Activated CD8-positive, alpha-beta T cell treated with anti-CD3 and anti-CD28 coated beads, Interleukin-2, amount 10 ng/mL, durations not matched to agents 7 days and 5 days (primary cell): ENCODE data around the gene OTOG. TPM values are rescaled to one million over a fixed set of nuclear protein-coding genes. Genes with fewer than 3 reads are reported as not detected.

Source experiments
- ATAC-seq: fragments of 150-1000 bp; cut with Tn5 transposase; one replicate; pipeline ENCODE4 v1.10.0; 2021; ENCODE audit warnings: moderate library complexity
- CTCF ChIA-PET: fragments of 350-600 bp; sonication (Branson Sonifier 250); formaldehyde crosslinking; loops from one replicate; lab custom pipeline; 2021; ENCODE audit warnings: antibody characterized with exemption; lab: Charles Lee
- POLR2A ChIA-PET: fragments of 350-600 bp; sonication (Branson Sonifier 250); formaldehyde crosslinking; loops from one replicate; lab custom pipeline; 2021; ENCODE audit warnings: antibody characterized with exemption; lab: Charles Lee
- DNase-seq: peaks from one replicate; pipeline ENCODE4 v3.0.0-alpha.2; 2020
- H3K27ac Mint-ChIP-seq: one replicate; pipeline ENCODE4 v1.8.0; 2021; ENCODE audit warnings: mild to moderate bottlenecking, mixed read lengths
- H3K27me3 Mint-ChIP-seq: one replicate; pipeline ENCODE4 v1.8.0; 2021; ENCODE audit warnings: low read depth, mixed read lengths
- H3K36me3 Mint-ChIP-seq: one replicate; pipeline ENCODE4 v1.8.0; 2021; ENCODE audit warnings: low read depth, mixed read lengths
- H3K4me1 Mint-ChIP-seq: one replicate; pipeline ENCODE4 v1.8.0; 2021; ENCODE audit warnings: low read depth, mixed read lengths
- H3K4me3 Mint-ChIP-seq: one replicate; pipeline ENCODE4 v1.8.0; 2021; ENCODE audit warnings: mild to moderate bottlenecking, mixed read lengths
- H3K9me3 Mint-ChIP-seq: one replicate; pipeline ENCODE4 v1.8.0; 2022; ENCODE audit warnings: mixed read lengths; ENCODE audit not compliant: insufficient read depth
- total RNA-seq, 2 experiments: library from RNA; stranded (reverse); gene quantifications; one replicate each; pipeline ENCODE4 v1.2.3, GENCODE V29; 2021

OTOG gene
- total RNA-seq, 2 experiments from 2014 or later: not detected

DNA sequence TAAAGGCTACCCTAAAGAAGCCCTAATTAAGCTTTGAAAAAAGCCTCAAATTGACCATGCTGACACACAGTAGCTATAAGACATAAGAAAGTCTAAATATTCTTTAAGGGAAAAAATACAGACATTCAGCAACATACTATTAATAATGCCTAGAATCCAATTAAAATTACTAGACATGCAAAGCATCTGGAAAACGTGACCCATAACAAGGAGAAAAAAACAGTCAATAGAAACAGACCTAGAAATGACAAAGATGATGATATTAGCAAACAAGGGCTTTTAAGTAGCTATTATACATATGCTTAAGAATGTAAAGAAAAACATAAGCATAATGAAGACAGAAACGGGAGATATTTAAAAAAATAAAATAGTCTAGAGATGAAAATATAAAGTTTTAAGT lies 108.6 kb downstream of the OTOG start:
- no peak for ATAC-seq
- POLR2A ChIA-PET: interaction anchor here (0.6 kb wide), 1 partner anchor 942 kb away, joined by 3 read pairs; no protein-coding TSS in a partner anchor
- Mint-ChIP-seq H3K4me1 (no peaks in the 10 kb centered on the region), H3K27me3 (peaks cover 30% of the 10 kb centered on the region), H3K27ac (no peak overlapping the region), H3K36me3 (no peaks in the 10 kb centered on the region), H3K9me3 (peaks cover 11% of the 10 kb centered on the region), H3K4me3 (no peak overlapping the region)
- CTCF ChIA-PET: no interaction called here
- DNase-seq: no peak

DNA sequence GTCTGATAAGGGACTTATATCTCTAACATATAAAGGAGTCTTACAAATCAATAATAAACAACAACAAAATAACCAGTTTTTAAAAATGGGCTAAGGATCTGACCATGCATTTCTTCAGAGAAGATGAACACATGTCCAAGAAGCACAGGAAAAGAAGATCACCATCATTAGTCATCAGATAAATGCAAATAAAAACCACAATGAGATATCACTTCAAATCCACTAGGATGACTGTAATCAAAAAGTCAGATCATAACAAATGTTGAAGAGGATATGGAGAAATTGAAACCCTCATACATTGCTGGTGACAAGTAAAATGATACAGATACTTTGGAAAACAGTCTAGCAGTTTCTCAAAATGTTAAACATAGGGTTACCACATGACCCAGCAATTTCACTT lies 111.2 kb downstream of the OTOG start:
- CTCF ChIA-PET: no interaction called here
- H3K4me3 Mint-ChIP-seq: no peak overlapping the region
- no peaks in the 10 kb centered on the region for H3K36me3 Mint-ChIP-seq
- peaks cover 31% of the 10 kb centered on the region for H3K27me3 Mint-ChIP-seq
- no peaks in the 10 kb centered on the region for H3K4me1 Mint-ChIP-seq
- no peak for ATAC-seq
- DNase-seq: no peak
- H3K9me3 Mint-ChIP-seq: peaks cover 11% of the 10 kb centered on the region
- POLR2A ChIA-PET: no interaction called here
- H3K27ac Mint-ChIP-seq: no peak overlapping the region

DNA sequence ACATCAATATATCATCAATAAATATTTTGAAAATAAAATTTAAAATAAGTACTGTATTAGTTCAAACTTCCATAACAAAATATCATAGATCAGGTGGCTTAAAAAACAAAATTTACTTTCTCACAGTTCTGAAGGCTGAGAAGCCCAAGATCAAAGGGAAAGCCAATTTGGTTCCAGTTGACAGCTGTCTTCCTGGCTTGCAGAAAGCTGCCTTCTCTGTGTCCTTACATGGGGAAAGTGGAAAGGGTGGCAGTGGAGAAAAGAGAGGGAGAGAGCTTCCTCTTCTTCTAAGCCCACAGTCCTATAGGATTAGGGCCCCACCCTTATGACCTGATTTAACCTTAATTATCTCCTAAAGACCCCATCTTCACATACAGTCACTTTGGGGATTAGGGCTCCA lies 121.1 kb downstream of the OTOG start:
- Mint-ChIP-seq H3K4me1 (no peaks in the 10 kb centered on the region), H3K27ac (no peak overlapping the region), H3K9me3 (no peaks in the 10 kb centered on the region), H3K4me3 (no peak overlapping the region), H3K27me3 (peaks cover 27% of the 10 kb centered on the region), H3K36me3 (no peaks in the 10 kb centered on the region)
- no peak for ATAC-seq
- CTCF ChIA-PET: interaction anchor here (1.2 kb wide), 1 partner anchor 69 kb away, joined by 4 read pairs; no protein-coding TSS in a partner anchor
- POLR2A ChIA-PET: no interaction called here
- no peak for DNase-seq

DNA sequence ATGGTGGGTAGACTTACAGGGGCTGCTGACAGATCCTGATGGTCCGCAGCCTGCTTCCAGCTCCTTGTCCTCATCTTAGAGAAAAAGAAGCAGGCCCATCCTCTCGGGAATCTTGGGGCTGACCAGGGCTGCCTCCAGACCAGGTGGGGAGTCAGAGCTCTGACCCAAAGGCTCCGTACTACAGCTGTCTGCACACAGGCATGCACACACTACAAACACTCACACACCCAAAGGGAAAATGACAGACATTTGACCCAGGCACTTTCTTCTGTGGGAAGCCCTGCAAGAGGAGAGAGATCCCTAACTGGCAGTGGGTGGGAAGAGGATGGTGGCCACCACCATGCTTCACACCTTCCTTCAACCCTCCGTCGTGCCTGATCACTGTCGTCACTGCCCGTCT lies 125.4 kb downstream of the OTOG start:
- Mint-ChIP-seq H3K9me3 (peaks cover 4% of the 10 kb centered on the region), H3K27ac (no peak overlapping the region), H3K36me3 (no peaks in the 10 kb centered on the region), H3K4me1 (no peaks in the 10 kb centered on the region), H3K27me3 (peaks cover 22% of the 10 kb centered on the region), H3K4me3 (no peak overlapping the region)
- ChIA-PET CTCF (no interaction called here), POLR2A (no interaction called here)
- DNase-seq (no peak), ATAC-seq (no peak)

DNA sequence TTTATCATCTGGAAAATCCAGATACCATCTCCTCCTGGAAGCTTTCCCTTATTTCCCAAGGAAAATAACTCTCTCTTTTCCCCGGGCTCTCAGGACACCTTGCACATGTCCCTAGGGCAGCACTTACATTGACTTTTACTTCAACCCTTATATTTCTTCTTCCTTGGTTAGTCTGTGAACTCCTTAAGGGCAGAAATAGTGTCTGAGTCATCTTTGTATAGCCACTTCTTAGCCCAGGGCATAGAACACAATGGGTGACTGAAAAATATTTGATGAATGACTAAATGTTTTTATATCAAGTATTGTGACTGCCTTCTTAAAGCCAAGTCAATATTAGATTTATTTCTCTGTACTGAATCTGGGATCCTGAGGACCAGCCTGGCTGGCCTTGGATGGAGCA lies 126.9 kb downstream of the OTOG start:
- CTCF ChIA-PET: no interaction called here
- H3K36me3 Mint-ChIP-seq: no peaks in the 10 kb centered on the region
- peaks cover 15% of the 10 kb centered on the region for H3K27me3 Mint-ChIP-seq
- peaks cover 4% of the 10 kb centered on the region for H3K9me3 Mint-ChIP-seq
- DNase-seq: no peak
- no peak overlapping the region for H3K4me3 Mint-ChIP-seq
- H3K27ac Mint-ChIP-seq: no peak overlapping the region
- no peak for ATAC-seq
- no peaks in the 10 kb centered on the region for H3K4me1 Mint-ChIP-seq
- POLR2A ChIA-PET: no interaction called here

DNA sequence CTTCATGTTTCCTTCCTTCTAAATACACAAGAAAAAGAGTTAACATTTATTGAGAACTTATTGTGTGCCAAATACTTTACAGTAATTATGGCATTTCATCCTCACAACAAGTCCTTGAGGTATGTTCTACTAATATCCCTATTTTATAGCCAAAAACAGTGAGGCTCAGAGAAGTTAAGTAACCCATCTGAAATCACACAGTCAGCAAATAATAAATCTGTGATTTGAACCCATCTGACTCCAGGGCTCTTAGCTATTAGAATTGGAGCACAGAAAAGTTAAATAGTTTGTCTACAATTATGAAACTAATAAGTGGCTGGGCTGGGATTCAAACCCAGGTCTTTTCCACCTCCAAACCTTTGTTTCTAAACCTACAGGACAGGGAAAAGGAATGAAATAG lies 135.8 kb downstream of the OTOG start:
- no peaks in the 10 kb centered on the region for H3K4me1 Mint-ChIP-seq
- H3K27me3 Mint-ChIP-seq: peaks cover 9% of the 10 kb centered on the region
- H3K4me3 Mint-ChIP-seq: no peak overlapping the region
- ATAC-seq (no peak), DNase-seq (no peak)
- H3K27ac Mint-ChIP-seq: no peak overlapping the region
- CTCF ChIA-PET: no interaction called here
- no peaks in the 10 kb centered on the region for H3K36me3 Mint-ChIP-seq
- no peaks in the 10 kb centered on the region for H3K9me3 Mint-ChIP-seq
- POLR2A ChIA-PET: interaction anchor here (0.6 kb wide), 1 partner anchor 78 kb away, joined by 3 read pairs; no protein-coding TSS in a partner anchor

DNA sequence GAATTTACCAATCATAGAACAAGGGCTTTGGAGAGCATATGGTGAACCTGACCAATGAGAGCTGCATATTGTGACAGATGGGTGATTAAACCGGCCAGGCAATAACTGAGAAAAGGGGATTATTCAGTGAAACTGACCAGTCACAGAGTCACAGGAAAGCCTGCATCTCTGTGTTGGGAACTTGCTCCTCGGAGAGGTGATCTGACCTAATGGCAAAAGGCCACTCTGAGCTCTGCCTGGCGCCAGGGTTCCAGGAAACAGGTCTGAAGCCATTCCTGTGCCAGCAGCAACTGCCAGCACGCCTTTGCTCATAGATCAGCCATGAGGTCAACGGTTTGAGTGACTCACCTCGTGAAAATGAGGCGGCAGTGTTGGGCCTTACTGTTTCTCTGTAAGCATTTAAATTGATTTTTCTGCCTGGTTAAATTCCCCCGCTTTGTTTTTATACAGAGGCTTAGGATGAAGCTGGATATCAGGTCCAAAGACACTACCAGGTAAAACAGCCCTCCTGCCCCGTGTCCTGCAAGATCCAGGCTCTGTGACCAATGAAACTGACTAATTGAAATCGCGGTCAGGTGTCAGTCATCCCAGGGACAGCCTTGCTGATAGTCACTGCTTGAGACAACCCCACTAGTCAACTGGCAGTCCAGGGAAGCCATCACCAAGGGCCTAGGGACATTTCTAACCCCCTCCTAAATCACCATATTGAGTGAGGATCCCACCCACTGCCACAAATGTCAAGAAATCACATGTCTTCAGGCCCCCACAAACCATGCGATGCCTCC lies 136.5 kb downstream of the OTOG start:
- Mint-ChIP-seq H3K9me3 (no peaks in the 10 kb centered on the region), H3K27me3 (peaks cover 9% of the 10 kb centered on the region), H3K36me3 (no peaks in the 10 kb centered on the region), H3K27ac (no peak overlapping the region), H3K4me3 (no peak overlapping the region), H3K4me1 (no peaks in the 10 kb centered on the region)
- CTCF ChIA-PET: no interaction called here
- DNase-seq (no peak), ATAC-seq (no peak)
- POLR2A ChIA-PET: no interaction called here

DNA sequence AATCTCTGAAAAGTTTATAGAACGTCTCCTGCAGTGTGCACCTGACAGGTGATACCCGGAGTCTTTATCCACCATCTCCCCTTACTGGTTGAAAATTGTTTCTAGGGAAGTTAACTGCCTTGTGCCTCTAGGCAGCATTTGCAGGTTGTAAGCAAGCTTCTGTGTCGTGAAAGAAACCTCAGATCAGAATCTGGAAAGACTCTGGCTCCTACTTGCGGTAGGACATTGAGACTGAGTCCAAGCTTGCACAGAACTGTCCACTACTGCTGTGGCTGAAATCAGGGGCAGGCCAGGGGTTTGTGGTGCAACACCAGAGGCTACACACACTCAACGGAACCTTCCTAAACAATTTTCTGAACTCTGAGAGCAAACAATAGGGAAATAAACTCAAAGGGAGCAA lies 137.5 kb downstream of the OTOG start:
- ChIA-PET CTCF (no interaction called here), POLR2A (no interaction called here)
- Mint-ChIP-seq H3K9me3 (no peaks in the 10 kb centered on the region), H3K4me1 (no peaks in the 10 kb centered on the region), H3K27me3 (peaks cover 9% of the 10 kb centered on the region), H3K36me3 (no peaks in the 10 kb centered on the region), H3K4me3 (no peak overlapping the region), H3K27ac (no peak overlapping the region)
- DNase-seq (no peak), ATAC-seq (no peak)

DNA sequence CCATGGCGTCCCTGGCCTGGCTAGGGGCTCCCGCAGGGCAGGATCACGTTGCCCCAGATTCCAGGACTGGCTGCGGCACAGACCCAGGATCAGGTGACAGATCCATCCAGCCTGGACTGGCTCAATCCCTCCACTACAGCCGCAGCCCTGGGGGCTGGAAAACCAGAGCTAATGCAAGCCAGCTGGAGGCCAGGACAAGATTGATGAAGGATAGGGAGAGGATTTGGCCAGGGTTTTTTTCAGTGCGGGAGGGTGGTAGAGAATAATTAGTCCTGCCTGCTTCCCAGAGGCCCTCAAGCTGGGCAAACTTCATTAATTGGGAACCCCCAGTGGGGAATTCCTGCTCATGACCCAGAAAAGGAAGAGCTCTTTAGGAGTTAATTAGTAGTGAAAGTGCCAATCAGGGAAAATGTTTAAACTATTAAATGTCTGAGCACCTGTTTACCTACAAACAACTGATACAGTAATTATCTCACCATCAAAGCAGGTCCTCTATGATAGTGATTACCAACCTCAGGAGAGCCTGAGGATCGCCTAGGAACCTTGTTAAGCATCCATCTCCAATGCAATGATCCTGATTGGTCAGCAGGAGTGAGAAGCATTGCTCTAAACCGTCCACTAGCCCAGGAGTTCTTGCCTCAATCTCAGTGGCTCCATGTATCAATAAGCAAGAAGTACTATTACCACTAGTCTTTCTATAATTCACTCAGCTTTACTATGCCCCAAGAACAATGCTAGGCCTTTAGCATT lies 139.3 kb downstream of the OTOG start:
- no peak overlapping the region for H3K4me3 Mint-ChIP-seq
- peaks cover 11% of the 10 kb centered on the region for H3K27me3 Mint-ChIP-seq
- H3K4me1 Mint-ChIP-seq: no peaks in the 10 kb centered on the region
- ChIA-PET CTCF (no interaction called here), POLR2A (no interaction called here)
- ATAC-seq (no peak), DNase-seq (no peak)
- no peaks in the 10 kb centered on the region for H3K36me3 Mint-ChIP-seq
- no peak overlapping the region for H3K27ac Mint-ChIP-seq
- no peaks in the 10 kb centered on the region for H3K9me3 Mint-ChIP-seq

DNA sequence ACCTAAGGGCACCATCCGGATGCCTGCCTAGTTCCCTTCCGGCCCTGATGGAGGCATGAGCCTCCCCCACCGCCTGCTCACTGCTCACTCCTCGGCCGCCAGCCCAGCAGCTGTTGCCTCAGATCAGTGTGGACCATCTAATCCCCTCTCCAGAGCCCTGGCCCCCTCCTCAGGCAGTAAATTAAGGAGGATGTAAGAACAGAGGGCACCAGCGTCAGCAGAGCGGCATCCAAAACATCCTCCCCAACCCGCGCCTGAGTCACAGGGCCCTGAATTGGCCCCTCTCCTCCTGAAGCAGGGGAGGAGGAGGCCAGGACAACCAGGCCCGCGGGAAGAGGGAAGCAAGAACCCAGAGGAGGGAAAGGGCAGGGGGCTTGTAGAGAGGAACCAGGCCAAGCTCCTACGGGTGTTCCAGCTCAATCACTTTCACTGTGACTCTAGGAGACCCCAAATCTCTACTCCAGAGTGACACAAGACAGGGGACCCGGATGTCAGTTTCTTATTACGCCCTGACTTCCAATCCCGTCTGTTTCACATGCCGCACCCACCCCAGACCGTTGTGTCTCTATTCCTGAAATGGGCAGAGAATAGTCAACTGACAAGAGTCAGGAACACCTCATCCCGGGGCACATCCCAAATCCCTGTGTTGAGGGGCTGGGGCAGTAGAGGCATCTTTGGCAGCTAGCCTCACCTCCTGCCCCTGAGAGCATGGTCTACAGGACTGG lies 141.0 kb downstream of the OTOG start:
- ATAC-seq (no peak), DNase-seq (no peak)
- Mint-ChIP-seq H3K4me1 (no peaks in the 10 kb centered on the region), H3K9me3 (no peaks in the 10 kb centered on the region), H3K27me3 (peaks cover 13% of the 10 kb centered on the region), H3K27ac (no peak overlapping the region), H3K36me3 (no peaks in the 10 kb centered on the region), H3K4me3 (no peak overlapping the region)
- ChIA-PET POLR2A (no interaction called here), CTCF (no interaction called here)

DNA sequence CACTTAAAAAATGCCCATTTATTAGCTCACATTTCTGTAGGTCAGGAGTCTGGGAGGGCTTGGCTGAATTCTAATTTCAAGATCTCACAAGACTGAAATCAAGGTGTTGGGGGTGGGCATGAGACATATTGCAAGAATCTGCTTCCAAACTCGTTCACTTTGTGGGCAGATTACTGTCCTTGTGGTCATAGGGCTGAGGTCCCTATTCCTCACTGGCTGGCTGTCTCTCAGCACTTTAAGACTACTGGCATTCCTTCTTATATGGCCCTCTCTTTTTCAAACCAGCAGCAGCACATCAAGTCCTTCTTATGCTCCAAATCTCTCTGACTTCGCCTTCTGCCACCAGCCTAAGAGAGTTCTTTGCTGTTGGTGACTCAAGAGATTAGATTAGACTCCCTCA lies 144.5 kb downstream of the OTOG start:
- CTCF ChIA-PET: no interaction called here
- H3K27ac Mint-ChIP-seq: no peak overlapping the region
- peaks cover 33% of the 10 kb centered on the region for H3K27me3 Mint-ChIP-seq
- DNase-seq (no peak), ATAC-seq (no peak)
- POLR2A ChIA-PET: no interaction called here
- H3K9me3 Mint-ChIP-seq: no peaks in the 10 kb centered on the region
- H3K4me3 Mint-ChIP-seq: no peak overlapping the region
- no peaks in the 10 kb centered on the region for H3K36me3 Mint-ChIP-seq
- H3K4me1 Mint-ChIP-seq: no peaks in the 10 kb centered on the region

DNA sequence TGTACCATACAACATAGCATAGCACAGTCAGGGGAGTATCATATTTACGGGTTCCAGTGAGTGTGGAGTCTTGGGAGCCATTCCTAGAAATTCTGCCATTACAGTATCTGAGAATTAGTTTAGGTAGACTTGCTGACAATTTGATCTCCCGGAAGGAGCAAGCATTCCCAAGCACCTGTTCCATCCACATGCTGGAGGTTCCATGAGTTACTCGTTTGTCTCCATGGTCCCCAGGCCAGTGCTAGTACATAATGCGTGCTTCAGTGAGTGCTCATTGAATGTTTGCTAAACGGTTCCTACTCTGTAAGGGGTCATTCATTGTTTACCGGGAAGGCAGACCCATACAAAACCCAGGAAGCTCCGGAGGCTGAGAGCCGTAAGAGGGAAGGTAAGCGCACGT lies 144.9 kb downstream of the OTOG start:
- ChIA-PET CTCF (no interaction called here), POLR2A (no interaction called here)
- Mint-ChIP-seq H3K27me3 (peaks cover 37% of the 10 kb centered on the region), H3K9me3 (no peaks in the 10 kb centered on the region), H3K27ac (no peak overlapping the region), H3K4me1 (no peaks in the 10 kb centered on the region), H3K36me3 (no peaks in the 10 kb centered on the region), H3K4me3 (no peak overlapping the region)
- DNase-seq (no peak), ATAC-seq (no peak)
